Activated CD4-positive, alpha-beta T cell treated with anti-CD3 and anti-CD28 coated beads for 1 hour (primary cell): ENCODE results near the gene ATP2C2.
"Not testable (repeated sequence)": the region's sequence is repeated elsewhere in the genome, so short reads cannot be mapped to it uniquely, and the experiment has no call there.

ENCODE experiments used
- DNase-seq: peaks from one replicate; pipeline ENCODE4 v3.0.0-alpha.2; 2020

The ATP2C2 gene

GRCh38 chr16:84341528-84342295 is 26.6 kb upstream of the ATP2C2 start:
- DNase-seq: no peak

GRCh38 chr16:84343800-84344199 is 24.5 kb upstream of the ATP2C2 start:
- DNase-seq: not testable (repeated sequence)

GRCh38 chr16:84344781-84345180 is 23.6 kb upstream of the ATP2C2 start:
- DNase-seq: no peak

GRCh38 chr16:84347161-84347560 is 21.2 kb upstream of the ATP2C2 start:
- no peak for DNase-seq

GRCh38 chr16:84348386-84348888 is 19.9 kb upstream of the ATP2C2 start:
- DNase-seq: no peak

DNA sequence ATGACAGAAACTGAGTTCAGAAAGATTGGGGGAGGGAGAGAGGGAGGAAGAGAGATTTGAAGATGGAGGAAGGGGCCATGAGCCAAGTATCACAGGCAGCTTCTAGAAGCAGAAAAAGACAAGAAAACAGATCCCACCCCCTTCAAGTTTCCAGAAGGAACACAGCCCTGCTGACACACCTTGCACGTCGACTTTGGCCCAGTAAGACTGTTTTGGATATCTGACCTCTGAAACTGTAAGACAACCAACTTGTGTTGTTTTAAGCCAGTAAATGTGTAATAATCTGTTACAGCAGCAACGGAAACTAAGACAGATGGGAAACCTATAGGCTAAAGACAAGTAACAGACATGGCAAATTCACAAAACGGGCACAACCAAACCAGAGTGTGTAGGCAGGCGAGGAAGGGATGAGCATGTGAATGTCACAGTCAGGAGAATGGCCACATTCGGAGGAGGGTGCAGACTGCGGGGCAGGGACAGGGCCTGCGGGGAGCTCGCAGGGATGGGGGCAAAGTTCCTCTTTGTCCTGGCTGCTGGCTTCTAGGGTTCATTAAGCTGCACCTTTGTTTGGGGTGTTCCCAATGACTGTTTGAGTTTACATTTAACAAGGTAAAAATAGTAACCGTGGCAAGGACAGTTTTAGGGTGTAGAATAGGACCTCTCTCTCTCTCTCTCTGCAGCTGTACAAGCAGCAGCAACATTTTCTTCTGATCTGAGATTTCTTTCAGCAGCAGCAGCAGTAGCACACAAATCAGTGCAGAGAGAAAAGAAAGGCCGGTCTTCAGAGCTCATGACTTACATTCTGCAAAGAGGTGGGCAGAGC is 18.3 kb upstream of the ATP2C2 start:
- DNase-seq: no peak

DNA sequence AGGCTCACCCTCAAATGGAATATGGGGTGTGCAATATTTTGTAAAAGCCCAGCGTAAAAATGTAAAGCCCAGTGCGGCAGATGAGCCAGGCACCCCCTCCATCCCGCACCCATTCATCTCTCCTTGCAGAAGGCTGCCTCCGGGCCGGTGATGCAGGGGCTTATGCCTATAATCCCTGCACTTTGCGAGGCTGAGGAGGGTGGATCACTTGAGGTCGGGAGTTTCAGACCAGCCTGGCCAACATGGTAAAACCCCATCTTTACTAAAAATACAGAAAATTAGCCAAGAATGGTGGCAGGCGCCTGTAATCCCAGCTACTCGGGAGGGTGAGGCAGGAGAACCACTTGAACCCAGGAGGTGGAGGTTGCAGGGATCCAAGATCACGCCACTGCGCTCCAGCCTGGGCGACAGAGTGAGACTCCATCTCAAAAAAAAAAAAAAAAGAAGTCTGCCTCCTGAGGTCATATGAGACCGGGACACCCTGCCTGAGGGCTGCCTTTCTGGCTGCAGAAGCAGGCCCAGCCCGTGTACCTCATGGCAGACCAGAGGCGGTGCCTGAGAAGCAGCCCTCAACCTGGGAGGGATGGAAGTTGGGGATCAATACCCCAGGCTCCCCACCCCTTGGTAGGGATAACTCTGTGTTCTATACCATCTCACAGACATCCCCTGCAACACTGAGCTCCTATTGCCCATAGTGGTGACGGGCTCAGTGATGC is 17.5 kb upstream of the ATP2C2 start:
- no peak for DNase-seq

DNA sequence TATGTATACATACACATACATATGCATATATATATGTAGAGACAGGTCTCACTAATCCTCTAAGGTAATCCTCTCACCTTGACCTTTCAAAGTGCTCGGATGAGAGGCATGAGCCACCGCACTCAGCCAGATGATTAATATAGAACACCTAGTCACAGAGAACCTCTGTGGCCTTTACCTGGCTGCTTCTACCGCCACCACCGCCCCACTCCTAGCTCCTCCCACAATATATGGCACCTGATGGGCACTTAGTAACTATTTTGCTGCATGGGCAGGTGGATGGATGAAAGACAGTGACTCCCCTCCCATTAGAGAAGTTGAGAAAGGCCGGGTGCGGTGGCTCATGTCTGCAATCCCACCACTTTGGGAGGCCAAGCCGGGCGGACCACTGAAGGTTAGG is 16.7 kb upstream of the ATP2C2 start:
- no peak for DNase-seq

GRCh38 chr16:84354306-84354705 is 14.0 kb upstream of the ATP2C2 start:
- no peak for DNase-seq

DNA sequence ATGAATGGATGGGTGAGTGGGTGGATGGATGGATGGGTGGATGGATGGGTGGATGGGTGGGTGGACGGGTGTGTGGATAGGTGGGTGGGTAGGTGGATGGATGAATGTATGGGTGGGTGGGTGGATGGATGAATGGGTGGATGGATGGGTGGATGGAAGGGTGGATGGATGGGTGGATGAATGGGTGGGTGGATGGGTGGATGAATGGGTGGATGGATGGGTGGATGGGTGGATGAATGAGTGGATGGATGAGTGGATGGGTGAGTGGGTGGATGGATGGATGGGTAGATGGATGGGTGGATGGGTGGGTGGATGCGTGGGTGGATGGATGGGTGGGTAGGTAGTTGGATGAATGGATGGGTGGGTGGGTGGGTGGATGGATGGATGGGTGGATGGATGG is 13.2 kb upstream of the ATP2C2 start:
- DNase-seq: no peak

- no peak for DNase-seq
Measured at GRCh38 chr16:84356176-84356575, 12.2 kb upstream of the ATP2C2 start.

GRCh38 chr16:84356591-84357116 is 11.7 kb upstream of the ATP2C2 start:
- DNase-seq: no peak

GRCh38 chr16:84357191-84357651 is 11.1 kb upstream of the ATP2C2 start:
- DNase-seq: no peak

DNA sequence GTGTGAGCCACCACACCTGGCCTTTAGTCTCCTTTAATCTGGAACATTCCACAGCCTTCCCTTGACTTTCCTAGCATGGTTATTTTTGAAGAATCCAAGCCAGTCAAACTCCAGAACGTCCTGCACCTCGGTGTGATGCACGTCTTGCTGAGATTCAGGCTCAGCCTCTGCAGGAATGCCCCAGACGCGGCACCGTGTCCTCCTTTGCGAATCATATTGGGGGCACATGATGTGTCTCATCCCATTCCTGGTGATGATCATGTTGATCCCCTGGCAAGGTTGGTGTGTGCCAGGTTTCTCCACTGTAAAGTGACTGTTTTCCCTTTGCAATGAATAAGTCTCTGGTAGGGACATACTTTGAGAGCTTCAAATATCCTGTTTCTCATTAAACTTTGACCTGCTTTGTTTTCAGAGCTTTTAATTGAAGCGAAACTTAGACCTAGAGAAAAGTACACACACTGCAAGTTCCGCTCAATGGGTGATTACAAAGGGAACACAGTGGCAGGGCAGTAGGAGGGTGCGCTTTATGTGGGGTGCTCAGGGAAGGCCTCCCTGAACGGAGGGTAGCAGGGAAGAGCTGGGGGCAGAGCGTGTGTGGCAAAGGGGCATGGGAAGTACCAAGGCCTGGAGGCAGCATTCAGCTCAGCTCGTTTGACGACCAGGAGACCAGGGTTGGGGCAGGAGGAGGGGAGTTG is 9.6 kb upstream of the ATP2C2 start:
- no peak for DNase-seq

DNA sequence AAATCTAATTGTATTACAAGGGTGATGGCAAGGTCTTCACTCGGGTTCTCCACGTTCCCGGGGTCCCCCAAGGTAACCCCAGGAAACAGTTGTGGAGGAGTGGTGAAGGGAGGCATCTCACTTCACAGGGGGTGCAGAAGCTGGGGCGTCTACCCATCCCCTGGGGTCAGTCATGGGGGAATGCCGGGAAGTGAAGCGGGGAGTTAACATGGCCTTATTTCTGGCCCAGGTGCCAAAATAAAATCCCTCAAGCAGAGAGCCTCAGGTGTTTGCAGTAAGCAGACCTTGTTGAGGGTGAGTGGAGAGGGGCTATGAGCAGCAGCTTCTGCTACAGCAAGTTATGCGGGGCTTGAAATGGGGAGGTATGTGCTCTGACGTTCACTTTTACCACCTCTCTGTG is 9.0 kb upstream of the ATP2C2 start:
- DNase-seq: no peak

DNA sequence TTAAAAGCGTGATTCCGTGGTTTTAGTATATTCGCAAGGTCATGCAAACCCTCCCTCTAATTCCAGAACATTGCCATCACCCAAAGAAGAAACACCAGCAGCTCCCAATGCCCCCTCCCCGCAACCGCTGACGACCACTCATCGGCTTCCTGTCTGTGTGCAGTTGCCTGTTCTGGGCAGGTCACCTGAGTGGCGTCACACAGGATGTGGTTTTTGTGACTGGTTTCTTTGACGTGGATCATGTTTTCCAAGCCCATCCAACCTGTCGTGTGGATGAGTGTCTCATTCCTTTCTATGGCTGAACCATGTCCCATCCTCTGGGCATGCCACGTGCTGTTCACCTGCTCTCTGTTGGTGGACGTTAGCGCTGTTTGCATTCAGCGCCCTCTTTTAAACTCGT is 8.2 kb upstream of the ATP2C2 start:
- no peak for DNase-seq

- DNase-seq: no peak
Measured at GRCh38 chr16:84360748-84361147, 7.6 kb upstream of the ATP2C2 start.

DNA sequence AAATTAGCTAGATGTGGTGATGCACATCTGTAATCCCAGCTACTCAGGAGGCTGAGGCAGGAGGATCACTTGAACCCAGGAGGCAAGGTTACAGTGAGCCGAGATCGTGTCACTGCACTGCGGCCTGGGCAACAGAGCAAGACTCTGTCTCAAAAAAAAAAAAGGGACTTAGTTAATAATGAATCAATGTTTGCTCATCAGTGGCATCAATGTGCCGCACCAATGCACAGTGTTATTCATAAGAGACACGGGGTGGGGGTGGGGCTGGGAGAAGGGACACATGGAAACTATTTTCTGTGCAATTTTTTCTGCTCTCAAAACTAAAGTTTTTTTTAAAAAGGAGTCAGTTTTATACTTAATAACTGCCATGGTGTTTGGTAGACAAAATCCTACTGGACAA is 6.8 kb upstream of the ATP2C2 start:
- DNase-seq: no peak

- no peak for DNase-seq
Measured at GRCh38 chr16:84362471-84362941, 5.8 kb upstream of the ATP2C2 start.

DNA sequence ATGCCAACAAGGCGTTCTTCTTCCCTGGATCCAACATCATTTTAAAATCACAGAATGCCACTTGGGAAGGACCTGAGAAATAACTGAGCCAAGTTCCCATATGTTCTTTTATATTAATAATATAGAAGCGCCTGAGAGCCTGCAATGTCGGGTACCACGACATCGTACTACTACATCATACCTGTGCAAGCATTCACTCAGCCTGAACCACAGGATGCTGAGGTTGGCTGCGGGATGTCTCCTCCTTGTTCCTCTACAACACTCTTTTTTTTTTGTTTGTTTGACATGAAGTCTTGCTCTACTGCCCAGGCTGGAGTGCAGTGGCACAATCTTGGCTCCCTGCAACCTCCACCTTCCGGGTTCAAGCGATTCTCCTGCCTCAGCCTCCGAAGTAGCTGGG is 2.1 kb upstream of the ATP2C2 start:
- DNase-seq: no peak

- no peak for DNase-seq
Measured at GRCh38 chr16:84367297-84367680, 1.0 kb upstream of the ATP2C2 start.

- DNase-seq: no peak
Measured at GRCh38 chr16:84367750-84368307, 509 bp upstream of the ATP2C2 start.
